Bone marrow (tissue), 2 donors: ENCODE results near the gene RHBDL3.
"Not testable (repeated sequence)": the region's sequence is repeated elsewhere in the genome, so short reads cannot be mapped to it uniquely, and the experiment has no call there.

Source experiments
- DNase-seq, 2 donors: peaks; one replicate each; lab custom pipeline; 2025; lab: John Stamatoyannopoulos, UW

RHBDL3 gene

DNA sequence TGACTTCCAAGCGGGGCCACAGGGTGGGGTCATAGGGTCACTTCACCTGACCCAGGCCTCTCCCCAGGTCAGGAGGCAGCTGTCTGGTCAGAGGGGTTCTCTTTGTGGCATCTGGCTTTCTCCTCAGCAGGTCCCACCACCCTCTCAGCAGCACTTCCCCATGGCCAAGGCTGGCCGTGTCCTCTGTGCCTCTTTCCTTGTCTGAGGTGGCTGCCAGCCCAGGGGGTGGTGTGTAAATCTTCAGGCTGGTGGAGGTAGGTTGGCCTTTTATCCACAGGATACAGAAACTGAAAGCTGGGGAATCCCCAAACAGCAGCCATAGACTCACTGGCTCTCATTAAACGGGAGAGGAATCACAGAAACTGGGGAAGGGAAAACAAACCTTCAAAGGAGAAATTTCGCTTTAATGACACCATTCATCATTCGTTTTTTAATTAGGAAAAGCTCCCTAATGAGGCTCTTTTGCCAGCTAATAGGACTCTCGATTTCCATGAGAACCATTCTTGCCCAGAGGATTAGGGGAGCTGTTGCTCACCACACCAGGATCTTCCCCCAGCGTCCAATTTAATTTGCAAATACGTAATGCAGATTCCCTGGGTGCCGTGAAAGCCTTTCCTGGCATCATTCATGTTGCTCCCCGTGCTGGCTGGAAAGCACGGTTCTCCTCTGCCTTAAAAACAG is 58.3 kb downstream of the RHBDL3 start:
- peak; percentile 2 to 56 for DNase-seq

DNA sequence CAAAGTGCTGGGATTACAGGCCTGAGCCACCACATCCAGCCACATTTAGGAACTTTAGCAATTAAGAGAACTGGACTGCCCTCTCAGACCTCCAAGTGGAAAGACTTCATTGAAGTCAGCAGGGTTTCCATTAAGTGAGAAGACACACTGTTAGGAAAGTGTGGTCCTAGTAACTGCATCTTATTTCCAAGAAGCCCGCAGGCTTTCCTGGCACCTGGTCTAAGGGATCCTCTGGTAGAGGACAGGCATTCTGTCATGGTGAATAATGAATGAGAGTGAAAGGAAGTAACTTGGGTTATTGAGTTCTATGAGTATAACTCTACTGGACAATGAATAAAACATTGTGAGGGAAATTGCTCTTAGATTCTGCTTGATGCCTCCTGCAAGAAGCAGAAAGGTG is 62.3 kb downstream of the RHBDL3 start:
- DNase-seq, result no peak

DNA sequence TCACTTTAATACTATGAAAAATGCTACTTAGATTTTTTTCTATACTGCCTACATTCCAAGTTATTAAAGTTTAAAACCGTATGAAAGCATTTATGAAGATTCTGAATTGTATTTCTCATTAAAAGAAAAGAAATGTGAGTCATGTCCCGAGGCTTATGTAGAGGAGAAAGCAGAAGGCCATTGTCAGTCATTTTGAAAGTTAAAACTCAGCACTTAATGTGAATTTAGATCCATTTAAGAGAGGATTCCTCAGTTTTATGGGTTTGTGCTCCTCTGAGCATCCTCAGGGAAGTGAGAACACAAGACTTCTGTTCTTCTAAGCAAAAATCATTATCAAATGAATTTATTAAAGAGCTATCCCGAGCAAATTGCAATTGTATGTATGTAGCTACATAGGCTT is 64.5 kb downstream of the RHBDL3 start:
- DNase-seq, result no peak

DNA sequence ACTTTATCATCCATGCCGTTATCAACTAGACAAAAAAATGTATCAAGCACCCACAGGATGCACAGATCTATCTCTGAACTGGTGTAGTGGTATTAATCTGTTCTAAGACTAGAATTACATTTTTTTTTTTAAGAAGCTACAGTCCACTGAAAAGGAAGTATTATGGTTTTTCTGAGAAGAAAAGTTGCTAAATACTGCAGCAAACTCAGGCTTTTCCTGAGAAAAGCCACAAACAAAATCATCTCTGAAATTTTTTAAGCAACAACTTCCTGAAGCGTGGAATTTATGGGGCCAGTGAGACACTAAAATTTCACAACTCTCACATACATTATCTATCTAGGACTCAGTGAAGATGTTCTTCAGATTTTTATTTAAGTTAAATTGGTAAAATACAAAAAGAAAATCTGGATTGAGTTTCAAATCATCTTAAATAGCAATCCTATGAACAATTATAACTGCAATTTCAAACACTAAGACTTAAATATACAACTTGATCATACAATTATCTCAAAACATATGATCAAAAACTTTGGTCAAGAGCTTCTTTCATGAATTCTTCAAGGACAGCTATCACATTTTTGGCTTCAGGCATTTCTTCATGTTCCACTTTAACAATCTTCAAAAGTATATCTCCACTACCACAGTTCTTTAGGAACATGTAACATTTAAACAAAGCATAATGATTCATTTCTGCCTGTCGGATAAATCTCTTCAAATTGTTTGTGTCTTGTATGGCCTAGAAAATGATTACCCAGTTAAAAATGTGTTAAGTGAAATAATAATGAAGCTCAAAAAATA is 65.8 kb downstream of the RHBDL3 start:
- no peak for DNase-seq

DNA sequence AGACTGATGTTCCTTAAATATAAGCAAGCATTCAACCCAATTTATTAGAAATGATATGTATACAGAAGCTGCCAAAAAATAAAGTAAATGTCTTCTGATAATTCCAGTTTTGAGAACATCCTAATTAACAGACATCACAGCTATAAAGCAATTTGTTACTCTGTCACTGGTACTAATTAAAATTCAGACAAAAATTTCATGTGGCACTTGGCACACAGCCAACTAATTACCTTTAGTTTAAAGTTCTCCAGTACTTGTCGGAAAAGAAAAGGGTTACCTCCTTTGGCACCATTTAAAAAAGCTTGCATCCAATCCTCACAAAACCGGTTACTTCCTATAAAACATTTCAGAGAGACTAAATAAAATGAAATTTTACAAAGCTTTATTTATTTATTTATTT is 67.6 kb downstream of the RHBDL3 start:
- no peak for DNase-seq

DNA sequence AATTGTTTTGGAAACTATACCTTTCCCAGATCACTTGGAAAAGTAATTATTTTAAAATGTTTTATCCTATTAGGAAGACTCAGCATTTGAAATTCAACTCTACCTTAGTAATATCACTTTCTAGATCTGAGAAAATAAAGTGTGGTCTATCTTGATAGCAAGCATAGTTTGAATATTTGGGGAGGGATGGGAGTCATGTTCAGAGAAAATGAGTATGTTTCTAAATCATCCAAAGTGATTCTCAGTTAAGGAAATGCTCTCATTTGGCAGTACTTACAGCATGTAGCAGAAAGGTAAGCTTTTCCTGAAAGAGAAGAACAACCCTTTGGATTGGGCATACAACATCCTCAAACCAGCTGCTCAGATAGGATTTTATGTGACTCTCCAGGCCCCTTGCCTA is 69.4 kb downstream of the RHBDL3 start:
- no peak for DNase-seq

DNA sequence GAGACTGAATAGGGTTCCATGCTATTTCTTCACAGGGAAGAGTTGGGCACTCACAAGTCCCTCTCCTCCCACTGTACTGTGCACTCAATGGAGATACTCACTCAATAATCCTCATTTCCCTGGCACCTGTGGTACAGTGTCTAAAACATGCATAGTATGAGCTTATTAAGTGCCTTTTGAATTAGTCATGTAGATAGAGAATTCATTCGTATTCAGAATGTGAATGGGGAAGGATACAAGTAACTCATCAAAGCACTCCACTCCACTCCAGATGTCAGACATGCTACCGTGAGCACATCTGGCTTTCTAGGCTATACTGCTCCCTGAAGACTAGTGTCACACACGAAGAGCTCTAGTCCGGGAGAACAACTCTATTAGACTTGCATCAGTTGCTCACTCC is 70.1 kb downstream of the RHBDL3 start:
- DNase-seq, result no peak

DNA sequence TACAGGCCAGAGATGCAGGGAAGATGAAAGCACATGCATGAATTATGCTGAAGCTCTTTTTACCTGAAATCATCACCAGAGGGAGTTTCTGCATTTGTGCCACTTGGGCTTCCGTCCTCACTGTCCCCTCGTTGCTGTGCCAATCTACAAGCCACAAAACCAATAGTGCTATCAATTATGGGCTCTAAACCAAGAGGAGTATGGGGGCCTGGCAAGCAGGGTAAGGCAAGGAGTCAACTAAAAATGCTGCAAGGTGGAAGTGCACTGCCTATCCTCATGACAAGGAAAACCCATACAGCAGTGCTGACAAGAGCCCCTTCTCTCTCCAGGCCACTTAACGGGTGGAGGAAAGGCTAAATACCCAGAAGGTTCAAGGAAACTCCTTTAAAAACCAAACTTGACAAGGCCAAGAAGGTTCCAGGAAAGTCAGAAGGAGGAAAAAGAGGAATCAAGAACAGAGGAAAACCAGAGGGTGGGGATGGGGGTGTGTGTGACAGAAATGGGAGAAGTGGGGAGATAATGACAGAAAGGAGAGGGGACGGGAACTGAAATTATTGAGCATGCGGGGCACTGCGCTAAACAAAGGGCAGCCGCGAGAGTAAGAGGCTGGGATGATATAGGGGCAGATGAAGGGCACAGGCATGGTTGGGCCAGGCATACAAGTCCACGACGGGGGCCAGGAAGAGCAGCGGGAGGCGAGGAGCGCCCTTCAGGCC is 75.7 kb downstream of the RHBDL3 start:
- no peak for DNase-seq

DNA sequence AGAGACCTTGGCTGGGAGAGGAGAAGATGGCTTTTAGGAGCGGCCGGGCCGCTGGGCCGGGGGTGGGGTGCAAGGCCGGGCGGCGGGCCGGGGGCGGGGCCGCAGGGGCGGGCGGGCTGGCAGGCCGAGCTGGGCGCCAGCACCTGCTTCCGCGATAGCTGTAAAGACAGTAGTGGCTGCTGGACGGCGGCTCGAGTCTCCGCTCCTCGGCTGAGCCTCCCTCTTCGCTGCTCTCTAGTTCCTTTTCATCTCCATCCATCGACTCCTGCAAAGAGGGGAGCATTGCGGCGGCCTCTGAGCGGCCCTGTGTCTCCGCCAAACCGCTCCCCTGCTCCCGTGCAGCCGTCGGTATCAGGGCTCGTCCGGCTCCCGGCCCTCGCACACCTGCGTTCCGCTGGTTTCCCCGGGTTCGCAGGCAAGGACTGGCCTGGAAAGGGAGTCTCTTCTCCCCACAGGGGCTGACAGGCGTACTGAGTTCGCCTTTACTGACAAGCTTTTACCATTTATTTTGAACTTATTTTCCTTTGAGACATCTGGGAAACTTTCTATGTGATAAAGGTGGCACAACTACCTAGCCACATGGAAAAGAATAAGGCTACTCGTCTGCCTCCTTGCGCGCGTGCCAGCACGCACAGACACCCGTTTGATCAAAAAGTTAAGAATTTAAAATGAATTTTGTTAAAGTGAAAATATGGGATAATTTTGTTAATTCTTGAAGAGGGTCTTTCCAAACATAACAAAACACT is 76.4 kb downstream of the RHBDL3 start, which contains the start of gene C17orf75:
TSS of gene C17orf75 (minus strand) at position 317 of the 746 bp plus-strand sequence. CDS start at position 283, 34 bp downstream.
- peak; percentile 32 to 64 for DNase-seq

DNA sequence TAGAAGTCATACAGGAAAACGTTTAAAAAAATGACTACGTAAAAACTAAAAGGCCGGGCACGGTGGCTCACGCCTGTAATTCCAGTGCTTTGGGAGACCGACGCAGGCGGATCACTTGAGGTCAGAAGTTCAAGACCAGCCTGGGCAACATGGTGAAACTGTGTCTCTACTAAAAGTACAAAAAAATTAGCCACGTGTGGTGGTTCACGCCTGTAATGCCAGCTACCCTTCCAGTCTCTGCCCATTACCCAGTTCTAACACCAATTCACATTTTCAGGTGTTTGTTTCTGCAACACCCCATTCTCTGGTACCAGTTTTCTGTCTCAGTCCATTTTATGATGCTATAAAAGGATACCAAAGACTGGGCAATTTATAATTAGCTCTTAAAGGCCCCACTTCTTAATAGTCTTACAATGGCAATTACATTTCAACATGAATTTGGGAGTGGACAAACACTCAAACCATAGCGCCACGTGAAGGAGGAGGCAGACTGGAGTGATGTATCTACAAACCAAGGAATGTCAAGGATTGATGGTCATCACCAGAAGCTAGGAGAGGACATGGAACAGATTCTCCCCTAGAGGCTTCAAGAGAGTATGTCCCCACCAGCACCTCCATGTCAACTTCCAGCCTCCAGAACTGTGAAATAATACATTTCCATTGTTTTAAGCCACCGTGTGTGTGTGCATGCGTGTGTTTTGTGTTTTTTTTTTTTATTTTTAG is 77.1 kb downstream of the RHBDL3 start:
- DNase-seq, result no peak

DNA sequence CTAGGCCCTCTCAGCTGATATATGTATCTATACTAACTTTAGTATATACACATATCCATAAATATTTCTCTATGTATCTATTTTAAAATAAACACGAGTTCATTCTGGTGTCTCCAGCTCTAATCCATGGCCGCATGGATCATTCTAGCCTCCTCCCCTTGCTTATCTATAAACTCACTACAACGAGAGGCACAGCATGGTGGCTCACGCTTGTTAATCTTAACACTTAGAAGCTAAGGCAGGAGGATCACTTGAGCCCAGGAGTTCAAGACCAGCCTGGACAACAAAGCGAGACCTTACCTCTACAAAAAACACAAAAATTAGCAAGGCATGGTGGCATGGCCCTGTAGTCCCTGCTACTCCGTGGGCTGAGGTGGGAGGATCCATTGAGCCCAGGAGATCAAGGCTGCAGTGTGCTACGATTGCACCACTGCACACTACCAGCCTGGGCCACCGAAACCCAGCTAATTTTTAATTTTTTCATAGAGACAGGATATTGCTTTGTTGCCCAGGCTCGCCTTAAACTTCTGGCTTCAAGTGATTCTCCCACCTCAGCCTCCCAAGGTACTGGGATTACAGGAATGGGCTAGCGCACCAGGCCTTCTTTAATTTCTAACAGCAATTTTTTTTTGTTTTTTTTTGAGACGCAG is 80.4 kb downstream of the RHBDL3 start:
- no peak for DNase-seq

DNA sequence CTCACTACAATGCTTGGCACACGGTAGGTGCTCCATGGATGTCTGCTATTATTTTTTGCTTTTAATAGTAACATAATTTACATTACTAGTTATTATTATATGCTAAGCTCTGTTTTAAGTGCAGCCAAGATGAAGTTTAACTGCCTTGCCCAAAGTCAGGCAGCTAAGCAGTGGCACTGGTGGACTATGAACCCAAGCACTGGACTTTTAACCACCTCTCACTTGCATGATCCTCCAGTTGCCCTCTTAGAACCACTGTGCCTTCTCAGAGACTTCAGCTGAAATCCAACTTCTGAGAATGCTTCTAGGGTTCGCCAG is 82.8 kb downstream of the RHBDL3 start:
- DNase-seq, result no peak

DNA sequence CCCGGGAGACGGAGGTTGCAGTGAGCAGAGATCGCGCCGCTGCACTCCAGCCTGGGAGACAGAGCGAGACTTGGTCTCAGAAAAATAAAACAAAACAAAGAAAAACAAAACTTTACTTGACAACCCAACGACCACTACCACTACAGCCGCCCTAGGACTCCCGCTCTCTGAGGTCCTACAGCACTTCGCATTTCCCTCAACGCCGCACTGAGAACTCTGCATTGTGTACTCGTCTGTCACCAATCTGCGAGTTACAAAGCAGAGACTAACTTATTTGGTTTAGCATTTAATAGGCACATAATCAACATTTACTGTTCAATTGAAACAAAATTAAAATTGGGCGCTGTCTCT is 83.8 kb downstream of the RHBDL3 start:
- DNase-seq, result peak in 1 of 2 donors; percentile 37

DNA sequence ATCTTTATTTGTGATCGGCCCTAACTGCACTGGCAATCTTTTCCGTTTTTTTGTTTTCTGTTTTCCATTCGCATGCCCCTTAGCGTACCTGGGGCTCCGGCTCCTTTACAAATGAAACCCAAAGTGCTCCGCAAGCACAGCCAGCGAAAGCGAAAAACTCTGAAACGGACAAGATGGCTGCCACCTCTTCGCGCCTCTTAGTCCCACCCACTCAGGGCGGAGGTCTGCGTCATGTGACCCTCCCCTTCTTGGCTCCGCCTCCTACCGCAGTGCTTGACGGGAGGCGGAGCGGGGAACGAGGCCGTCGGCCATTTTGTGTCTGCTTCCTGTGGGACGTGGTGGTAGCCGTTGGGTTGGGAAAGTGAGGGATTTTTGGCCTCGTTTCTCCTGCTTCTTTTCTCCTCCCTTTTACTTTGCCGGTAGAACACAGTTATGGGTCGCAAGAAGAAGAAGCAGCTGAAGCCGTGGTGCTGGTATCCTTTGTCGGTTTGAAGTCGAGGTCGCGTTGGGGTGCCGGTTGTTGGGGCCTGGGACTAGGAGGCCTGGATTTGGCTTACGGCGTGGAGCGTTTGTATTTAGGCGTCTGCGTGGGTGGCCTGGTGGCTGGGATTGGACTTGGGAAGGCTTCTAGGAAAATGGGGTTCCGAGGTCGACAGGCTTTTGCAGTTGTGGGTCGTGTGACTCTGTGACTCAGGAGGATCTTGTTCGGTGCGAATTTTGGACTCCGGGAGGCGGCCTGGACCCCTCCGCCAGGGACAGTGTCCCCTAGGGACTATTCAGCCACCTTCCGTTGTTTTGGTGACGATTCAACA is 84.4 kb downstream of the RHBDL3 start, which contains the start of gene ZNF207:
TSS of gene ZNF207 (plus strand) at position 304 of the 812 bp plus-strand sequence. CDS start at position 433, 129 bp downstream.
- DNase-seq, result peak; percentile 82 to 96

DNA sequence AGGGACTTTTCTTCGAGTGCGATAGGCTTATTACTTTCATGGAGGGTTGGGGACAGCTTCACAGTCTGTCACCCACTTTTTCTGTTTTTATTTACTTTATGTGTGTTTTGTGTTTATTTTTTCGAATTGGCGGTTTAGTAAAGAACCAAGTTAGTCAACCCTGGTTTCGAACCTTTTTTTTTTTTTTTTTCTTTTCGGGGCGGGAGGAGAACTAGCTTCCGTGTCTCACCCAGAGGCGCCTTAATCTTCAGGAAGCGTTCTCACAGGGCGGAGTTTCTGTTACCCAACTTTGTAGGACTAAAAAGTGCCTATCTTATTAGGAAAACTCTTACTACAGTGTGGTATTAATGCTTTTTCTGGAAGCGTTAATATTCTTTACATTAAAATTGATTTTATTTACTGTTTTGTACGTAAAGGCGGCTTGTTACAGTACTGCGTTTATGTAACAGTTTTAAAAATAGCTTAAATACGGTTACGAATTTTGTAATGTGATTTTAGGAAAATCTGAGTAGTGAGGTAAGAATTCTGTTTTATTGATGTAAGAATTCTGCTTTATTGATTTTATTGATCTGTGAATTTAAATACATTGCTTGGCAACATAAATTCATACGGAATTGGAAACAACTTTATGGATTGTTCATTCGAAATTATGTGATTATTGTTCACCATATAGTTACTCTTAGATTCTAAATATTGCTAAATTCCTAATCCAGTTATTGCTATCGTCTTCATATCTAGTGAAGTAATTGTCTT is 85.2 kb downstream of the RHBDL3 start:
- DNase-seq, result peak in 1 of 2 donors; percentile 24

DNA sequence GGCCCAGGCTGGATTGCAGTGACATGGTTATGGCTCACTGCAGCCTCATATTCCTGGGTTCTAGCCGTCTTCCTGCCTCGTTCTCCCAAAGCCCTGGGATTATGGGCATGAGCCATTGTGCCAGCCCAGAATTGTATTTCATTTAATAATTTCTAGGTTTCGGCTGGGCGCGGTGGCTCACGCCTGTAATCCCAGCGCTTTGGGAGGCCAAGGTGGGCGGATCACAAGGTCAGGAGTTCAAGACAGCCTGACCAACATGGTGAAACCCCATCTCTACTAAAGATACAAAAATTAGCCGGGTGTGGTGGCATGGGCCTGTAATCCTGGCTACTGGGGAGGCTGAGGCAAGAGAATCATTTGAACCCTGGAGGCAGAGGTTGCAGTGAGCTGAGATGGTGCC is 87.1 kb downstream of the RHBDL3 start:
- not testable (repeated sequence) for DNase-seq

DNA sequence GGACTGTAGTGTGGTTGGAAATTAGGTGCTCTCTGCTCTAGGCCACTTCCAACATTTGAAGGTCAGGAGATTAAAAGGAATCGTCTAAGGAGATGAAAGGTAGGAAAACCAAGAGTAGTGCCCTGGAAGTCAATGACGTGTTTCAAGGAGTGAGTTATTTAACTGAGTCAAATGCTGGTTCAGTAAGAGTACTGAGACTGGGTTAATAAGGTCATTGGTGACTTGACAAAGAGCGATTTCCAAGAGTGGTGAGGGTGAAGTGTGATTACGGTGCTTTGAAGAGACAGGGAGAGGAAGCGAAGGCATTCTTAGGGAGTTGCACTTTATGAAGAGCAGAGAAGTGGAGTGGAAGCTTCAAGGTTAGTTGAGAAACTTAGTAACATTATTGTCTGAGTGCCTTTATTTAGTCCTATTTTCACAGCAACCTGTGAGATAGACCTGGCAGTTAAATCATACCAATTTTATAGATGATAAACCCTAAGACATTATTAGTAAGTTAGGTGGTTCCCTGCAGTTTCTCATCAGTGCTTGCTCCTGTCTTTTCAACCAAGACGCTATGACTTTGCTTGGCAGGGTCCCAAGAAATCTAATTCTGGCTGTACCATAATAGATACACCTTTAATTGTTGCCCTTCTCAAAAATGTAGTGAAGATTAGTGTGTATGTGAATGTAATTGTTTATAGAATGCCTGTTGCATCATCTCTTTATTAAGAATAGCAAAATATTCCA is 90.2 kb downstream of the RHBDL3 start:
- DNase-seq, result no peak

DNA sequence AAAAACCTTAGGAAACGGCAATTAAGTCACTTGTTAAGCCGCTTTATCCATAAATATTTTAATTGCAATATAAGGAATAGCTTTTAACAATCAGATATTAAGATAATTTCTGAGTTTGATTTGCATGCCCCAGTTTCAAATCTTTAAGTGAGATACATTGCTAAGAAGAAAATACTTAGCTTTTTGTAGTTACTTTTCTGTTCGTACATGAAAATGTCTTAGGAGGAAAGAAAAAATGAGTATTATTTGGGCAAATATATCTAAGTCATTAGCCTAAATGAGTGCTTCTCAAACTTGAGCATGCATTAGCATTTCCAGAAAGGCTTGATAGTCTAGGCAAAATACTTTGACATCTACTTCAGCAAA is 90.7 kb downstream of the RHBDL3 start:
- no peak for DNase-seq

DNA sequence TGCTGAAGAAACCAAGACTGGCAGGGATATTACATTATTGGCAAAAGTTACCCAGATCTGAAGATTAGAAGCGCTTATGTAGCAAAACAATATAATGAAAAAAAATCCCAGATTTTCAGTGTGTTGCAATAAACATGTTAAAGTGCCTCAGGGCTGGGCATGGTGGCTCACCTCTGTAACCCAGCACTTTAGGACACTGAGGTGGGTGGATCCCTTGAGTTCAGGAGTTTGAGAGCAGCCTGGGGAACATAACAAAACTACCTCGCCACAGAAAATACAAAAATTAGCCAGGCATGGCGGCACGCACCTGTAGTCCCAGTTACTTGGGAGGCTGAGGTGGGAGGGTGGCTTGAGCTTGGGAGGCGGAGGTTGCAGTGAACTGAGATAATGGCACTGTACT is 91.1 kb downstream of the RHBDL3 start:
- no peak for DNase-seq
